ENCODE results near the gene PAH.

Gene PAH

DNA sequence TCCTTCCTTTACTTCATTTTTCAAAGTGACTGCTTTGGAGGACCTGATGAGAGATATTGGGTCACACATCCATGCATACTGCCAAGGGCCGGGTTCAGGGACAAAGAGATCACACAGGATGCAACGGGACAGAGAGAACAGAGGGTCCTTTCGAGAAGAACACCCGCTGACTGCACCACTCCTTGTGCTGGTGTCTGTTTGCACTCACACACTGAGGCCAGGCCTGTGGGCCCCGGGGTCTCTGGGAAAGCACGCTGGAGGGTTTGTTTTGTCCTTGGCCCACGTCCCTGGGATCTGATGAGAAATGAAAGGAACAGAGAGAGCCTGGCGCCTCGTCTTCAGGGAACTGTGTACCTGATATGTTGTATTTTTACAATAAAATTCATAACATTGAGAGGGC lies 42.2 kb downstream of the PAH start (continued):
- TF ChIP-seq ZC3H10 (CRISPR knock-in tag; IDR thresholded peaks at IDR 0.05) (no peak), SNAI2 (CRISPR knock-in tag; IDR thresholded peaks at IDR 0.05) (no peak), ARNTL (CRISPR knock-in tag; IDR thresholded peaks at IDR 0.05; ENCODE audit: borderline replicate concordance, low read depth) (no peak), BACH2 (CRISPR knock-in tag; IDR thresholded peaks at IDR 0.05; ENCODE audit: borderline replicate concordance) (no peak)

- no peak for ATAC-seq
- TF ChIP-seq, protein P1, sequence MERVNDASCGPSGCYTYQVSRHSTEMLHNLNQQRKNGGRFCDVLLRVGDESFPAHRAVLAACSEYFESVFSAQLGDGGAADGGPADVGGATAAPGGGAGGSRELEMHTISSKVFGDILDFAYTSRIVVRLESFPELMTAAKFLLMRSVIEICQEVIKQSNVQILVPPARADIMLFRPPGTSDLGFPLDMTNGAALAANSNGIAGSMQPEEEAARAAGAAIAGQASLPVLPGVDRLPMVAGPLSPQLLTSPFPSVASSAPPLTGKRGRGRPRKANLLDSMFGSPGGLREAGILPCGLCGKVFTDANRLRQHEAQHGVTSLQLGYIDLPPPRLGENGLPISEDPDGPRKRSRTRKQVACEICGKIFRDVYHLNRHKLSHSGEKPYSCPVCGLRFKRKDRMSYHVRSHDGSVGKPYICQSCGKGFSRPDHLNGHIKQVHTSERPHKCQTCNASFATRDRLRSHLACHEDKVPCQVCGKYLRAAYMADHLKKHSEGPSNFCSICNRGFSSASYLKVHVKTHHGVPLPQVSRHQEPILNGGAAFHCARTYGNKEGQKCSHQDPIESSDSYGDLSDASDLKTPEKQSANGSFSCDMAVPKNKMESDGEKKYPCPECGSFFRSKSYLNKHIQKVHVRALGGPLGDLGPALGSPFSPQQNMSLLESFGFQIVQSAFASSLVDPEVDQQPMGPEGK (CRISPR knock-in tag; IDR thresholded peaks at IDR 0.05; ENCODE audit: borderline replicate concordance): no peak
- no peak for TF ChIP-seq GLIS3 (CRISPR knock-in tag; IDR thresholded peaks at IDR 0.05)
- TF ChIP-seq ESRRG (CRISPR knock-in tag; IDR thresholded peaks at IDR 0.05): no peak
These were observed 44.0 kb downstream of the PAH start for GRCh38 chr12:102873077-102873476.

GRCh38 chr12:102871014-102871413 lies 46.0 kb downstream of the PAH start:
- TF ChIP-seq ESRRG (CRISPR knock-in tag; IDR thresholded peaks at IDR 0.05): no peak
- TF ChIP-seq RARB (CRISPR knock-in tag; IDR thresholded peaks at IDR 0.05): no peak
- no peak for TF ChIP-seq CSDC2 (CRISPR knock-in tag; IDR thresholded peaks at IDR 0.05)
- TF ChIP-seq ZNF8 (CRISPR knock-in tag; IDR thresholded peaks at IDR 0.05): no peak
- TF ChIP-seq, protein P2, sequence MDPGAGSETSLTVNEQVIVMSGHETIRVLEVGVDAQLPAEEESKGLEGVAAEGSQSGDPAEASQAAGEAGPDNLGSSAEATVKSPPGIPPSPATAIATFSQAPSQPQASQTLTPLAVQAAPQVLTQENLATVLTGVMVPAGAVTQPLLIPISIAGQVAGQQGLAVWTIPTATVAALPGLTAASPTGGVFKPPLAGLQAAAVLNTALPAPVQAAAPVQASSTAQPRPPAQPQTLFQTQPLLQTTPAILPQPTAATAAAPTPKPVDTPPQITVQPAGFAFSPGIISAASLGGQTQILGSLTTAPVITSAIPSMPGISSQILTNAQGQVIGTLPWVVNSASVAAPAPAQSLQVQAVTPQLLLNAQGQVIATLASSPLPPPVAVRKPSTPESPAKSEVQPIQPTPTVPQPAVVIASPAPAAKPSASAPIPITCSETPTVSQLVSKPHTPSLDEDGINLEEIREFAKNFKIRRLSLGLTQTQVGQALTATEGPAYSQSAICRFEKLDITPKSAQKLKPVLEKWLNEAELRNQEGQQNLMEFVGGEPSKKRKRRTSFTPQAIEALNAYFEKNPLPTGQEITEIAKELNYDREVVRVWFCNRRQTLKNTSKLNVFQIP (CRISPR knock-in tag; IDR thresholded peaks at IDR 0.05; ENCODE audit: borderline replicate concordance, low read depth): no peak
- TF ChIP-seq SNAI2 (CRISPR knock-in tag; IDR thresholded peaks at IDR 0.05): no peak
- TF ChIP-seq GLIS3 (CRISPR knock-in tag; IDR thresholded peaks at IDR 0.05): no peak
- no peak for TF ChIP-seq OSR1 (CRISPR knock-in tag; IDR thresholded peaks at IDR 0.05)
- TF ChIP-seq ARNTL (CRISPR knock-in tag; IDR thresholded peaks at IDR 0.05; ENCODE audit: borderline replicate concordance, low read depth): no peak
- no peak for TF ChIP-seq PPARA (CRISPR knock-in tag; IDR thresholded peaks at IDR 0.05; ENCODE audit: borderline replicate concordance)
- no peak for TF ChIP-seq TCF4 (CRISPR knock-in tag; IDR thresholded peaks at IDR 0.05; ENCODE audit: borderline replicate concordance)
- TF ChIP-seq, protein P1 (CRISPR knock-in tag; IDR thresholded peaks at IDR 0.05; ENCODE audit: borderline replicate concordance): no peak
- no peak for TF ChIP-seq BACH2 (CRISPR knock-in tag; IDR thresholded peaks at IDR 0.05; ENCODE audit: borderline replicate concordance)
- no peak for TF ChIP-seq CSRNP3 (CRISPR knock-in tag; IDR thresholded peaks at IDR 0.05)

DNA sequence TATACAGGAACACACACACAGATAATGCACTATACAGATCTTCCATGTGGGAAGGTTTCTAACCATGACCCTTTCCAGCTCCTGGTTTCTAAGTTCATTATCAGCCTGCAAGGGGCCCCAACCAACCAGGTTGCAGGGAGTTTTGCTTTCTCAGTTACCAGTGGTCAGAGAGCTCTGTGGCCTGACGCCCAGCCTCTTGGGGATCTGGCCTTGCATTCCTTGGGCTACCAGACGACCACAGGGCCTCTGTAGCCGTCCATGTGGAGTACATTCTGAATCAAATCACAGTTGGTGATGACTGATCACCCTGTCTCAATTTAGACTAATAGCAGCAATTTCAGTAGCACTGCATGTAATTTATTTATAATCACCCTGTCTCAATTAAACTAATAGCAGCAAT lies 47.5 kb downstream of the PAH start:
- ATAC-seq: no peak
- TF ChIP-seq, protein P3, sequence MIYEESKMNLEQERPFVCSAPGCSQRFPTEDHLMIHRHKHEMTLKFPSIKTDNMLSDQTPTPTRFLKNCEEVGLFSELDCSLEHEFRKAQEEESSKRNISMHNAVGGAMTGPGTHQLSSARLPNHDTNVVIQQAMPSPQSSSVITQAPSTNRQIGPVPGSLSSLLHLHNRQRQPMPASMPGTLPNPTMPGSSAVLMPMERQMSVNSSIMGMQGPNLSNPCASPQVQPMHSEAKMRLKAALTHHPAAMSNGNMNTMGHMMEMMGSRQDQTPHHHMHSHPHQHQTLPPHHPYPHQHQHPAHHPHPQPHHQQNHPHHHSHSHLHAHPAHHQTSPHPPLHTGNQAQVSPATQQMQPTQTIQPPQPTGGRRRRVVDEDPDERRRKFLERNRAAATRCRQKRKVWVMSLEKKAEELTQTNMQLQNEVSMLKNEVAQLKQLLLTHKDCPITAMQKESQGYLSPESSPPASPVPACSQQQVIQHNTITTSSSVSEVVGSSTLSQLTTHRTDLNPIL (CRISPR knock-in tag; IDR thresholded peaks at IDR 0.05; ENCODE audit: low read depth): no peak
- TF ChIP-seq, protein P4, sequence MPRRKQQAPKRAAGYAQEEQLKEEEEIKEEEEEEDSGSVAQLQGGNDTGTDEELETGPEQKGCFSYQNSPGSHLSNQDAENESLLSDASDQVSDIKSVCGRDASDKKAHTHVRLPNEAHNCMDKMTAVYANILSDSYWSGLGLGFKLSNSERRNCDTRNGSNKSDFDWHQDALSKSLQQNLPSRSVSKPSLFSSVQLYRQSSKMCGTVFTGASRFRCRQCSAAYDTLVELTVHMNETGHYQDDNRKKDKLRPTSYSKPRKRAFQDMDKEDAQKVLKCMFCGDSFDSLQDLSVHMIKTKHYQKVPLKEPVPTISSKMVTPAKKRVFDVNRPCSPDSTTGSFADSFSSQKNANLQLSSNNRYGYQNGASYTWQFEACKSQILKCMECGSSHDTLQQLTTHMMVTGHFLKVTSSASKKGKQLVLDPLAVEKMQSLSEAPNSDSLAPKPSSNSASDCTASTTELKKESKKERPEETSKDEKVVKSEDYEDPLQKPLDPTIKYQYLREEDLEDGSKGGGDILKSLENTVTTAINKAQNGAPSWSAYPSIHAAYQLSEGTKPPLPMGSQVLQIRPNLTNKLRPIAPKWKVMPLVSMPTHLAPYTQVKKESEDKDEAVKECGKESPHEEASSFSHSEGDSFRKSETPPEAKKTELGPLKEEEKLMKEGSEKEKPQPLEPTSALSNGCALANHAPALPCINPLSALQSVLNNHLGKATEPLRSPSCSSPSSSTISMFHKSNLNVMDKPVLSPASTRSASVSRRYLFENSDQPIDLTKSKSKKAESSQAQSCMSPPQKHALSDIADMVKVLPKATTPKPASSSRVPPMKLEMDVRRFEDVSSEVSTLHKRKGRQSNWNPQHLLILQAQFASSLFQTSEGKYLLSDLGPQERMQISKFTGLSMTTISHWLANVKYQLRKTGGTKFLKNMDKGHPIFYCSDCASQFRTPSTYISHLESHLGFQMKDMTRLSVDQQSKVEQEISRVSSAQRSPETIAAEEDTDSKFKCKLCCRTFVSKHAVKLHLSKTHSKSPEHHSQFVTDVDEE (CRISPR knock-in tag; IDR thresholded peaks at IDR 0.05): no peak
- TF ChIP-seq SNAI2 (CRISPR knock-in tag; IDR thresholded peaks at IDR 0.05): no peak
- no peak for TF ChIP-seq PPARA (CRISPR knock-in tag; IDR thresholded peaks at IDR 0.05; ENCODE audit: borderline replicate concordance)
- no peak for TF ChIP-seq ESRRG (CRISPR knock-in tag; IDR thresholded peaks at IDR 0.05)
- TF ChIP-seq CSRNP3 (CRISPR knock-in tag; IDR thresholded peaks at IDR 0.05): no peak
- TF ChIP-seq ARNTL (CRISPR knock-in tag; IDR thresholded peaks at IDR 0.05; ENCODE audit: borderline replicate concordance, low read depth): no peak
- TF ChIP-seq ZC3H10 (CRISPR knock-in tag; IDR thresholded peaks at IDR 0.05): no peak
- TF ChIP-seq RARB (CRISPR knock-in tag; IDR thresholded peaks at IDR 0.05): no peak
- no peak for TF ChIP-seq ZNF8 (CRISPR knock-in tag; IDR thresholded peaks at IDR 0.05)

More at GRCh38 chr12:102871014-102871413, 46.0 kb downstream of the PAH start:
- ATAC-seq: no peak
